NAMALWA (cell line): ENCODE measurements around the gene AP1S3.
"Not testable (repeated sequence)": the region's sequence is repeated elsewhere in the genome, so short reads cannot be mapped to it uniquely, and the experiment has no call there.

Source experiments
- DNase-seq: peaks from one replicate; pipeline ENCODE4 v3.0.0-alpha.2; 2015; ENCODE audit warnings: low spot score

The AP1S3 gene

DNA sequence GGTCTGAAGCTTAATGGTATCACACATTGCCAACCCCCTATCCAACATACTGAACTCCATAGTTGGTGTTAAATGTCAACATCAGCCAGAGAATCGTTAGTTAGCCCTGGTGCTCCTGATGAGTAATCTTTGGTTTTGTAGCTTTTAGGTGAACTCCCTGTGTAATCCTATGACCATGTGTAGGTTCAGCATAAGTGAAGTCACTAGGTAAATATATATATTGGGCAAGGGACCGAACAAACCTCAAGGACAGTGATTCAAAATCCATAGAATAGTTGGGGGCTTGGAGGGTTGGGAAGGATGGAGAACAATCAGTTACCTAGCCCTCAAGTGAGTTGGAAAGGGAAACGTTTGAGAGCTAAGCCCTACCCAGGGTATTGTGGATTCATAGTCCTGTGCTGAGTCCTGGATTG, 16.0 kb upstream of the AP1S3 start:
- no peak for DNase-seq

DNA sequence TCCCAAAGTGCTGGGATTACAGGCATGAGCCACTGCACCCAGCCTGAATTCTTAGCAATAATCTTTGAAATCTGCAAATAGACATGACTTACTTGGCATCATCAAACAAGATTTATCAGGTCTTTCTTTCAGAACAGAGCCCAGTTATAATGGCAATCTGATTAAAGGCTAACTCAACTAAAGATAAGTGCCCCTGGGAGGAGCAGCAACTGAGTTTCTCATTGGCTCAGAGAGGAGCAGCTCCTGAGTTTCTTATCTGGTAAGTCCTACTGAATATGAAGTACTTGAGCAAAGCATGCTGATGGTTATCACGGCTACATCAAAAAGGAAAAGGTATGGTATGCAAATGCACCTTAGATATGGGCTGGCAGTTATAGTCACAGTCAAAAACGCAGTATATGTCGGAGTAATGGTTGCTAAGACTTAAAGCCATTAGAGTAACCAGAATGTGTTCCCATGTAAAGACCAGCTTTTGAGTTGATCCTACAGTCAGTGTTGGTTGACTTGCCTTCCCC, 15.0 kb upstream of the AP1S3 start:
- DNase-seq, result no peak

DNA sequence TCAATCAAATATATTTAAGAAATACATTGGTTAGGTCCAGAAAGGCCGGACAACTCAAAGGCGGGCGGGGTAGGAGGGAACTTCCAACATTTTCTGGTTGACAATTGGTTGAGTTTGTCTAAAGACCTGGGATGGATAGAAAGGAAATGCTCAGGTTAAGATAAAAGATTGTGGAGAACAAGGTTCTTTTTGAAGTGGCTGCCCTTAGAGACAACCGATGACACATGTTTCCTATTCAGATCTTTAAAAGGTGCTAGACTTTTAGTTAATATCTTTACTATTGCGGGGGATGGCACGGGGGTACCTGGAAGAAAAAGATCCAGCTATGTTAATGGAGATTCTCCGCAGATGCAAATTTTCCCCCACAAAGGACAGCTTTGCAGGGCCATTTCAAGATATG, 10.0 kb upstream of the AP1S3 start:
- no peak for DNase-seq

DNA sequence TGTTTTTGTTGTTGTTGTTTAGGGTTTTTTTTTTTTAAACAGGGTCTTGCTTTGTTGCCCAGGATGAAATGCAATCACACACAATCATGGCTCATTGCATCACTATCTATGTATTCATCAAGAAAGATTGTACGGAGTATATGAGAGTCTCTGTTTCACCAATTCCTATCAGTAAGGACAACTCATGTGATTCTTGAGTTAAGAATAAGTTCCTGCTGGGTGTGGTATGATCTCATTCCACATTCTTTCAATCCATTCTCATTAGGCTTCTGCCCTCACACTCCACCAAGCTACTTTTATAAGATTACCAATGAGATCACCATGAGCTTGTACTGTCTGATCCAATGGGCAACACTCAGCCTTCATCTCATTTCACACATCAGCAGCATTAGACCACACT, 9.1 kb upstream of the AP1S3 start:
- no peak for DNase-seq

DNA sequence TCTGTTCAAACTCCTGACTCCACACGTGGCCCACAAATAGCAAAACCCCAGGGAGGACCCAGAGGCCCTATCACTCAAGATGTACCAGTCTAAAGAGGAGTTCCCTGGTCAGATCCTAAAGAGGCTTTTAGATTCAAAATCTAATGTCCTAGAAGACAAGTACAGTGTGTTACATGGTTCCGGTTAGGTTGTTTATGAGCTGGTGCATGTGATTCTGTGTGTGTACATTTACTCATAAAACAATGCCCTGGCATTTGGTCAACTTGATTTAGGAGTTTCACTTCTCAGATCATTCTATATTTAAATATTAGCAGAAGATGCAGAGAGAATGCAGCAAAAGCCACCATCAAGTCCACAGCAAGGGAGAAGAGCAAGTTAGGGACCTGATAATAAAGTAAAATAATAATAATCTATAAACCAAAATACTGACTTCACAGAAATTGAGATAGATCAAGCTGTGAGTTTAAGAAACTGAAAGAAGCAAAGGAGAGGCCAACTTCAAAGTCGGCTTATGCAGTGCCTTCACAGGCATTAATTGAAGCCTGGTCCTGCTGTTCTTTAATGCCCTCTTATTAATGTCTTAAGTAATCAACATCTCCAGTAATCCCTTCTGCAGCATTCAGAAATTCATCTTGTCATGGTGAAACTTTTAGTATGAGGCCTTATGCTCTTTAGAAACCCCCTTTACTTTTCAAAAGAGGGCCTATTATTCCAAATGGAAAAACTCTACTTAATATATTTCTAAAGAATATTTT, 4.2 kb upstream of the AP1S3 start:
- DNase-seq, result peak; percentile 17

DNA sequence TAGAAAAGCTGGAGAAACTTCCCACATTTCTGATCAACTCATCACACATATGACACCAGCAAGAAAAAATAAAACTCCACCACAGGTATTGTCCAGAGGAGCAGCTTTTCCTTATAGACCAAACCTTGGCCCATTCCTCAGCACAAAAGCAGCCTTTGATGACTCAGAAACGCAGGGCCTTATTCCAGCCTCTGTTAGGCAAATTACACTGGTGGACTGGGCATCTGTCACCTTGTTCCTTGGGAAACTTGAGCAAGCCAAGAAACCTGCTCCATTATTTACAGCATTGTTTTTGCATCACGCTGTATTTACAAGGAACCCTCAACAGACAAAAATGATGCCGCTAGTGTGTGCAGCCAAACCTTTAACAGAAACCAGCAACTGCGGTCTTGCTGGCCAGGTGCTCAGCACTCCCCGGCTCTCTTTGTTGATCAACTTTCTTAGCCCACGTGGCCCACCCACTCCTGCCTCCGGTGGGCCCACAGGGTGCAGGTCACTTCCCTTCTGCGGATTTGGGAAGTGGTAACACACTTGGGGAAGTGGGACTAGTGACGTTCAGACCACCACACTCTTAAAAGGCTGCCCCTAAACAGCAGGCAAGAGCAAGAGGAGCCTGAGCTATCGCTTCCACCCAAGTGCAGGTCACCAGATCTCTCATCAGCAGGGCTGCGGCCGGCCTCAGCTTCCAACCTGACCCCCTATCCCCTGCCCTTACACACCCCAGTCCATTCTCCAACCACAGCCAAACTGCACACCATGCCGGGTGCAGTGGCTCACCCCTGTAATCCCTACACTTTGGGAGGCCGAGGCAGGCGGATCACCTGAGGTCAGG, 1.5 kb downstream of the AP1S3 start:
- DNase-seq, result peak; percentile 73

DNA sequence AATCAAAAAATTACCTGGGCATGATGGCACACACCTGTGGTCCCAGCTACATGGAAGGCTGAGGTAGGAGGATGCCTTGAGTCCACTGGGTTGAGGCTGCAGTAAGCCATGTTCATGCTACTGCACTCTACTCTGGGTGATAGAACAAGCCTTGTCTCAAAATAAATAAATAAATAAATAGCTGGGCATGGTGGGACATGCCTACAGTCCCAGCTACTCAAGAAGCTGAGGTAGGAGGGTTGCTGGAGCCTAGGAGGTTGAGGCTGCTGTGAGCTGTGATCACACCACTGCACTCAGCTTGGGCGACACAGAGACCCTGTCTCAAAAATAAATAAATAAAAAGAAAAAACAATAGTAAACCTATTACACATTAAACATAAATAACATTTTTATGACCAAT, 3.0 kb downstream of the AP1S3 start:
- no peak for DNase-seq

DNA sequence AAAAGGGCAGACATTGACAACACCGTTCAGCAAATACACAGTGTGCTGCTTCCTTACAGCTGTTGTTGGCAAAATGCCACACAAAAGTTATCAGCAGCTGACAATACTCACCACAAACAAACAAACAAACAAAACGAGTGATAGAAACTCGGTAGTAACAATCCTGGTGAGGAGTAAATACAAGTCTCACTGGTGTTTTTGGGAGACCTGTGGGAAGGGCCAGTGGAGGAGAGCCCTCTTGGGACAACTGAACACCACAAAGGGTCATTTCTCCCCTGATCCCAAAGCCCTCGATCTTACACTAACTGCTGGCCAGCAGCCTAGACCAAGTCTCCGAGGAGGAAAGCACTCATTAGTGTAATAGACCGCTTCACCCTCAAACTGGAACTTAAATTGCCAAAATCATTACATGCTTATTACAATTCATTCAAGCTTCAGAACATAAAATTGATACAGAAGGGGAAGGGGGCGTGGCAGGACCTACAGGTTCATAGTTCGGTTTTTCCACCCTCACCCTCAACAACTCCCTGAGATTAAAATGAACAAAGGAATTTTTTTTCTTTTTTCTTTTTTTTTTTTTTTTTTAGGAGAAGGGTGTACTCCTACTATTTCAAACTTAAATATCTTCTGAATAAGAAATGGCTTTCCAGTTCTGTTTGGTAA, 5.0 kb downstream of the AP1S3 start:
- peak; percentile 25 for DNase-seq

DNA sequence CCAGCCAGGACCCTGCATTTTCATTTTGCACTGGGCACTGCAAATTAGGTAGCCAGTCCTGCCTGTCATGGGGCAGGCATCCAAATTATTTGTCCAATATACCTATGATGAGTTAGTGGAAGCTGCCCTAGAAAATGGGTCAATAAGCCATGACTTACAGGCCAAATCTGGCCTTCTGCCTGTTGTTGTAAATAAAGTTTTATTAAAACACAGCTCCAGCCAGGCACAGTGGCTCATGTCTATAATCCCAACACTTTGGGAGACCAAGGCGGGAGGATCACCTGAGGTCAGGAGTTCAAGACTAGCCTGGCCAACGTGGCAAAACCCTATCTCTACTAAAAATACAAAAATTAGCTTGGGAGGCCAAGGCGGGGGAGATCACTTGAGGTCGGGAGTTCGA, 8.3 kb downstream of the AP1S3 start:
- DNase-seq, result no peak

DNA sequence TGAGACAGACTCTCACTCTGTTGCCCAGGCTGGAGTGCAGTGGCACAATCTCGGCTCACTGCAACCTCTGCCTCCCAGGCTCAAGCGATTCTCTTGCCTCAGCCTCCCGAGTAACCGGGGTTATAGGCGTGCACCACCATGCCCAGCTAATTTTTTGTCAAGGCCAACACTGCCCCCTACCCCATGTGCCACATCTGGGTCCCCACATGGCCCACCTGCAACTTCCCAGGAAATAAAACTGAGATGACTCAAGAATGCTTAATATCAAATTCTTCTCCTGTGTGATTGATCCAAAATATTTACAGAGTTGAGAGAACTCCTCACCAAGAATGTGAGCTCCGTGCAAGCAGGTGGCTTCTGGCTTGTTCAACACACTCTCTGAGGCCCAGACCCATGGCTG, 9.1 kb downstream of the AP1S3 start:
- no peak for DNase-seq

DNA sequence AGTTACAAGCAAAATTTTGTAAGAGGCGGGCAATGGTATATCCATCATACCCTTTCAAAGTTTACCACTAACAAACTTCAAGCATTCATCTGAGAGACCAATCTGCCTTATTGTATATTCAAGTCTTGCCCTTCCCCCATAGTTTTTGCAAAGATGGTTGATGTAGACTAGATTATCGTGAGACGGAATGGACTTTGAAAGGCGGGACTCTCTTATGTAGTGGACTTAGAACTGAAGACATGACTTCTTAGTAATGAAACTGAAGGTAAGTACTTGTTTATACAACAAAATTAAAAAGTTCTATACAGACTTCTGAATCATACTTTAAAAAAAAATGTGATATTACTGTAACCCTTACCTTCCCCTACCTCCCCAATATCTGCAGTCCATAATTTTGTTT, 10.4 kb downstream of the AP1S3 start:
- no peak for DNase-seq

DNA sequence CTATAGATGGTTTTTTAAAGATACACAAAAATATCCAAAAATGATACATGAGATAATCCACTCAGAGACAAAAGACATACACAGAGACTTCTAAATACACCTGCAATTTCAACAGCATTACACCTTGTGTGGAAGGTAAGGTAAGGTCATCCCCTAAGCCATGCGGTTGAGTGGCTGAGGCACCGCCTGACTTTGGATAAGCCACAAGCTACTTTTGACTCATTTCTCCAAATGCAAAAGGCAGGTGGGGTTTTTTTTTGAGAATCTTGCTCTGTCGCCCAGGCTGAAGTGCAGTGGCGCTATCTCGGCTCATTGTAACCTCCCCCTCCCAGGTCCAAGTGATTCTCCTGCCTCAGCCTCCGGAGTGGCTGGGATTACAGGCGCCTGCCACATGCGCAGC, 13.1 kb downstream of the AP1S3 start:
- no peak for DNase-seq

DNA sequence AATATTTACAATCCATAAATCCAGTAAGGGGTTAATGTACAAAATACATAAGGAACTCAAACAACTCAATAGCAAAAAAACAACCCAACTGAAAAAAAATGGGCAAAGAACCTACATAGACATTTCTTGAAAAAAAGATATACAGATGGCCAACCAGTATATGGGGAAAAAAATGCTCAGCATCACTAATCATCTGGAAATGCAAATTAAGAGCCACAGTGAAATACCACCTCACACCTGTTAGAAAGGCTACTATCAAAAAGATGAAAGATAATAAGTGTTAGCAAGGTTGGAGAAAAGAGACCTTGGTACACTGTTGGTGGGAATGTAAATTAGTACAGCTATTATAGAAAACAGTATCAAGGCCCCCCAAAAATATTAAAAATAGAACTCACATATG, 14.6 kb downstream of the AP1S3 start:
- DNase-seq, result peak; percentile 61

DNA sequence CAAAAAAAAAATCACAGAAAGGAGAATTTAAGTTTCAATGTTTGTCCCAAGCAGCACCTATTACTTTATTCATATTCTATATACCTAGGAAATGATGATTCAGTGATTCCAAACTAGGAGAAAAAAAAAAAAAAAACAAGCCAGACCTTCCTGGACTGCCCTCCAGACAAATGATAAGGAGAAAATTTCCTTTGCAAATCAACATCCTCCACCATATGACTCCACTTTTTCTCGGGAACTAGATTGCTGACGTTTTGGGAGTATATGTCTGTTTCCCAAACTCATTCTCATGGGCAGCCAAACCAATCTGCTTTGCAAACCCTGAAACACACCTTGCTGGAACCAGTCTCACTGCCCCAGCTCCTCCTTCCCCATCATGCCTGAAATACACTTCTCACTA, 16.8 kb downstream of the AP1S3 start:
- no peak for DNase-seq

DNA sequence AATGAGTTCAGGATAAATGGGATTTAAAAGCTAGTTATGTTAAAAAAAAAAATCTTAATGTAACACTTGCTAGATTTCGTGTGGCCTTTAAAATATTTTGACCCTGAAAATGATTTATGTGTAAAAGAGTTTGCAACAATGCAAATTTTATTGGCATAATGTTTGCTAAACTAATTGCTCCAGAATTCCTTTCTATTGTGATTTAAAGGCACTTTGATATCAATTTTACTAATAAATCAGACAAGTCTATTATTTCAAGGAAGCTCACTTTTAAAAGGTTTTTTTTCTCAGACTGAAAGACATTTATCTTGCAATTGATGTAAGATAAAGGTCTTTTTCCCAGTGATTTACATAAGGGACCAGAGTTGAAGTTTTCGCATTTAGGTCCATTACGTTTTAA, 17.5 kb downstream of the AP1S3 start:
- DNase-seq, result no peak

DNA sequence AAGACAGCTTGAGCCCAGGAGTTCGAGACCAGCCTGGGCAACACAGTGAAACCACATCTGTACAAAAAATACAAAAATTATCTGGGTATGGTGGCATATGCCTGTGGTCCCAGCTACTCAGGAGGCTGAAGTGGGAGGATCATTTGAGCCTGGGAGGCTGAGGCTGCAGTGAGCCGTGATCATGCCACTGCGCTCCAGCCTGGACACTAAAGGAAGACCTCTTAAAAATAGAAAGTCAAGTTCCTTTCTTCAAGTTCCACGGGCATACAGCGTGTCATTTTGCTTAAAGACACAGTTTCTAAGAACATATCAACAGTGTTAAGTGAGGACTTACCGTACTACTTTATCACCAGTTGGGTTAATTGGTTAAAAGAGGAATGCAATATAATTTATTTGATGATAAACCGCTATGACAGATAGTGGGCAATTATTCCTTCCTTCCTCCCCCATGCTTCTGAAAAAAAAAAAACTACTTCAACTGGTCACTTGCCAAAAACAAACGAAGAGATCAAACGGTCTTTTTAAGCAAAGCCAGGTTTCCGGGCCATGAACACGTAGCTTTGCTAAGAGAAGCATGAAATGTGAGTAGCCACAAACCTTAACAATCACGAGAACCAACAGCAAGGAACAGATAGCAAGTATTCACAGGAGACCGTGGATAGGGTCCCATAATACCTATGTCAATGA, 21.4 kb downstream of the AP1S3 start:
- DNase-seq, result no peak

DNA sequence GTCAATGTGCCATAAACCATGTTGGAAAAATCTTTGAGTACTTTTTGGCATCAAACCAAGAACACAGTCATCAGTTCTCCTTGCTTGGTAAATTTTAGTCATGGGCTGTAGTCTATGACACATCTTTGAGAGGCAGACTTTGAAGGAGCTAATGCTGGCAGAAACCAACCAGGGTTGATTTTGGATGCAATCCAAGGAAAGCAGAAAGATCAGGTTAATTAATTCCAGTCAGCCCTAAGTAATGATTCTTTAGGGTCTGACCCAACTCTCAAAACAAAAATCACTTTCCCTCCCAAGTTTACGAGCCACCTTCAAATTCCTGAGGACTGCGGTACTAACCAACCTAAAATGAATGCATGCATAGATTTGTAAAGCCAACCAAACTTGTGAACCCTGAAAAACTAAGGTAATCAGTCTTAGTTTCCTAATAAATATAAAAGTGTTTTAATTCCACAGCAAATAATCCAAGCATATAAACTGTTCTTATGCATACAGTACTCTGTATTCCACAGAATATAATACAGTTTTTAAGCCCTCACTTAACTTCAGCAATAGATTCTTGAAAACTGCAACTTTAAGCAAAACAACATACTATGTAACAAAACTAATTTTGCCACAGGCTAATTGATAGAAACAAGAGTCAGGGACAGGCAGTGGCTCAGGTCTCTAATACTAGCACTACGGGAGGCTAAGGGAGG, 22.0 kb downstream of the AP1S3 start:
- no peak for DNase-seq

DNA sequence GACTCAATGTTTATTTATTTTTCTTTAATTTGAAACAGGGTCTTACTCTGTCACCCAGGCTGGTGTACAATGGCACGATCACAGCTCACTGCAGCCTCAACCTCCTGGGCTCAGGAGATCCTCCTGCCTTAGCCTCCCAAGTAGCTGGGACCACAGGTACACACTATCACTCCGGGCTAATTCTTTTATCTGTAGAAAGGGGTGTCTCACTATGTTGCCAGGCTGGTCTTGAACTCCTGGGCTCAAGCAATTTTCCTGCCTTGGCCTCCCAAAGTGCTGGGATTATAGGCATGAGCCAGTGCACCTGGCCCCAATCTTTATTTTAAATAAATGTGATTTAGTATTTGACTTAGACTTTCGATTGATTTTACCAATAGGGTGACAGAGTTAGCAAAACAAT, 22.6 kb downstream of the AP1S3 start:
- not testable (repeated sequence) for DNase-seq

DNA sequence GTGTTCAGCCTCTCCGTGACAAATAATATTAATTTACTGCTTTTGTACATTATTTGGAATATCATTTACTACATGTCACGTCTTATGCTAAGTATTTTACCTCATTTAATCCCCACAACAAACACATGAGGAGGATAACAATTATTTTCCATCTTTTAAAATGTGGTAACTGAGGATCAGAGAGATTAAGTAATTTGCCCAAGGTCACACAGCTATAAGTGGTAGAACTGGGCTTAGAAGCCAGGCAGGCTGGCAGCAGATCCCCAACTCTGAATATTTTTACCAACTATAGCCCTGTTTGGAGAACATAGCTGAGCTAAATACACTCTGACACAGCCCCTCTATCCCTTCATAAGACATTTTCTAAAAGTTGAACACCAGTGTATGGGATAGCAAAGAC, 24.1 kb downstream of the AP1S3 start:
- no peak for DNase-seq

DNA sequence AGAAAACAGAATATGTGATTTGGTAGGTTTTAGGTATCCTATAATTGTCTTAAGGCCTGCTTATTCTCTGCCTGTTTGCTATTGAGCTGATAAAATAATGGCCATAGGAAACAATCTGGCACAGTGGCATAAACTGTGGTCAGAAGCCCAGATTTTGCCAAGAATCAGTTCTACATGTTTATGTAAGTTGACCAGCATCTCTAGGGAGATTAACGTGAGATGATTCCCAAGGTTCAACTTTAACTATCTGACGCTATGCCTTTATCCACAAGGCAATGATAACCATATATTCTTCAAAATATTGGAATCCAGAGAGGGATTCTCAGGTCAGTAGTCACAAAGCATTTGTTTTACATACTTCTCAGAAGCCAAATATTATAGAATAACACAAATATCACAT, 25.6 kb downstream of the AP1S3 start:
- DNase-seq, result no peak

DNA sequence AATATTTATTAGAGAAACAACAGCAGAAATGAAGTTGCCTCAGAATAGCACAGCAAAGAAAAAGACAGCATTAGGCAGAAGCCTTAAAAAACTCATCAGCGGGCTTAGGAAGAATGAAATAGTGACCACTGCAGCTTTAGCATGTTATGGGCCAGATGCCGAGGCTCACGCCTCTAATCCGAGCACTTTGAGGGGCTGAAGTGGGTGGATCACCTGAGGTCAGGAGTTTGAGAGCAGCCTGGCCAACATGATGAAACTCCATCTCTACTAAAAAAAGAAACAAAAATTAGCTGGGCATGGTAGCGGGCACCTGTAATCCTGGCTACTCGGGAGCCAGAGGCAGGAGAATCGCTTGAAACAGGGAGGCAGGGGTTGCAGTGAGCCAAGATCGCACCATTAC, 32.4 kb downstream of the AP1S3 start:
- DNase-seq, result no peak

DNA sequence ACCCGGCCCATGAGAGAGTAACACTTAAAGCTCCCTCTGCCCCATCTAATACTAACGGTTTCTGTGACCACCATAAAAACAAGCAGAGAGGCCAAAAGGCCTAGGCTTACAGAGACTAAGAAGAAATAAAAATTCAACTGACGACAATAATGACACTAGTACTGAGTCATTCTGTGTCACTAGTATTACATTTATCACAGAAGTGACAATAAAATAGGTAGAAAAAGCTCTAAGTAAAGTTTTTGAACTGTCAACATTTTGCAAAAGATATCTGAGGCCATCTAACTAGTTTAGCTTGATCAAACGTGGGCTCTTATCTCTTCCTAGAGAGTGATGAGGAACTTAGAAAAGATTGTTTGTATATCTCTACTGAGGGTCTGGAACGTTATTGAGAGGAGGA, 35.6 kb downstream of the AP1S3 start:
- no peak for DNase-seq
